Hepatocyte (in vitro differentiated cells): ENCODE results near the gene CBLN3.

Experiments
- CTCF ChIP-seq: fragments of 200-600 bp; sonication (generic); IDR thresholded peaks from 2 replicates; pipeline ENCODE4 v1.5.1; 2016; ENCODE audit warnings: antibody characterized with exemption, mild to moderate bottlenecking; ENCODE audit not compliant: poor library complexity
- EZH2phosphoT487 ChIP-seq: fragments of 200-600 bp; sonication (generic); IDR thresholded peaks from one replicate; pipeline ENCODE4 v1.6.1; 2018; ENCODE audit warnings: antibody characterized with exemption, mild to moderate bottlenecking, low read depth, moderate library complexity; ENCODE audit not compliant: unreplicated experiment, severe bottlenecking

- TF ChIP-seq EZH2phosphoT487: no peak
- TF ChIP-seq CTCF: no peak
Observed at GRCh38 chr14:24388474-24389179, 40.8 kb downstream of the CBLN3 start.
